Nephron progenitor cell (in vitro differentiated cells): Measurements from ENCODE around the gene MPDZ.

Experiments used
- DNase-seq: peaks from one replicate; pipeline ENCODE4 v3.0.0; 2021
- H3K27ac Mint-ChIP-seq: 2 replicates; pipeline ENCODE4 v1.8.0; 2021; ENCODE audit warnings: mild to moderate bottlenecking, moderate library complexity, mixed read lengths
- H3K27me3 Mint-ChIP-seq: 2 replicates; pipeline ENCODE4 v1.8.0; 2021; ENCODE audit warnings: mild to moderate bottlenecking, low read depth, mixed read lengths; ENCODE audit not compliant: poor library complexity
- H3K36me3 Mint-ChIP-seq: 2 replicates; pipeline ENCODE4 v1.8.0; 2021; ENCODE audit warnings: low read depth, mixed read lengths
- H3K4me1 Mint-ChIP-seq: 2 replicates; pipeline ENCODE4 v1.8.0; 2021; ENCODE audit warnings: mixed read lengths
- H3K4me3 Mint-ChIP-seq: 2 replicates; pipeline ENCODE4 v1.8.0; 2021; ENCODE audit warnings: mild to moderate bottlenecking, moderate library complexity, mixed read lengths
- H3K9me3 Mint-ChIP-seq: 2 replicates; pipeline ENCODE4 v1.8.0; 2021; ENCODE audit warnings: mild to moderate bottlenecking, moderate library complexity, mixed read lengths
- CTCF ChIP-seq: fragments of 200-600 bp; sonication (generic); IDR thresholded peaks from 2 replicates; pipeline ENCODE4 v1.5.0; 2021; ENCODE audit warnings: antibody characterized with exemption

MPDZ gene

GRCh38 chr9:13070612-13071595 lies 208.6 kb downstream of the MPDZ start:
- Mint-ChIP-seq H3K4me3 (no peak overlapping the region), H3K4me1 (peaks cover 5% of the 10 kb centered on the region), H3K27me3 (peaks cover 3% of the 10 kb centered on the region), H3K9me3 (peaks cover 11% of the 10 kb centered on the region), H3K36me3 (no peaks in the 10 kb centered on the region), H3K27ac (no peak overlapping the region)
- TF ChIP-seq CTCF: no peak
- DNase-seq: no peak

- peaks cover 5% of the 10 kb centered on the region for H3K4me1 Mint-ChIP-seq
- DNase-seq: no peak
- no peak for TF ChIP-seq CTCF
- H3K27ac Mint-ChIP-seq: no peak overlapping the region
- H3K9me3 Mint-ChIP-seq: peaks cover 3% of the 10 kb centered on the region
- no peak overlapping the region for H3K4me3 Mint-ChIP-seq
- no peaks in the 10 kb centered on the region for H3K36me3 Mint-ChIP-seq
- no peaks in the 10 kb centered on the region for H3K27me3 Mint-ChIP-seq
Observed at GRCh38 chr9:13069498-13069897, 210.0 kb downstream of the MPDZ start.

- no peak for DNase-seq
- no peaks in the 10 kb centered on the region for H3K9me3 Mint-ChIP-seq
- H3K27ac Mint-ChIP-seq: no peak overlapping the region
Observed at GRCh38 chr9:13064676-13065075, 214.8 kb downstream of the MPDZ start.

GRCh38 chr9:13063880-13064459 lies 215.5 kb downstream of the MPDZ start:
- DNase-seq: no peak
- no peaks in the 10 kb centered on the region for H3K9me3 Mint-ChIP-seq
- H3K4me3 Mint-ChIP-seq: no peak overlapping the region
- H3K27ac Mint-ChIP-seq: no peak overlapping the region
- H3K4me1 Mint-ChIP-seq: no peaks in the 10 kb centered on the region
- no peaks in the 10 kb centered on the region for H3K36me3 Mint-ChIP-seq
- TF ChIP-seq CTCF: no peak
- H3K27me3 Mint-ChIP-seq: no peaks in the 10 kb centered on the region

More at GRCh38 chr9:13064676-13065075, 214.8 kb downstream of the MPDZ start:
- no peaks in the 10 kb centered on the region for H3K36me3 Mint-ChIP-seq
- H3K4me3 Mint-ChIP-seq: no peak overlapping the region
- TF ChIP-seq CTCF: no peak
- no peaks in the 10 kb centered on the region for H3K27me3 Mint-ChIP-seq
- H3K4me1 Mint-ChIP-seq: no peaks in the 10 kb centered on the region

GRCh38 chr9:13061390-13061789 lies 218.1 kb downstream of the MPDZ start:
- no peak for TF ChIP-seq CTCF
- no peaks in the 10 kb centered on the region for H3K27me3 Mint-ChIP-seq
- H3K36me3 Mint-ChIP-seq: no peaks in the 10 kb centered on the region
- no peaks in the 10 kb centered on the region for H3K4me1 Mint-ChIP-seq
- H3K9me3 Mint-ChIP-seq: no peaks in the 10 kb centered on the region
- H3K4me3 Mint-ChIP-seq: no peak overlapping the region
- no peak overlapping the region for H3K27ac Mint-ChIP-seq
- no peak for DNase-seq
